DND-41 (cell line): Measurements from ENCODE around the gene EID2.

ENCODE experiments used
- ATAC-seq: fragments of 200-7000 bp; cut with Tn5 transposase; 3 replicates; pipeline ENCODE4 v1.9.1; 2021; ENCODE audit warnings: low read depth; ENCODE audit not compliant: insufficient read depth
- DNase-seq: peaks from one replicate; pipeline ENCODE4 v3.0.0-alpha.2; 2020
- H2AFZ ChIP-seq: 2 replicates; pipeline ENCODE4 v1.6.0; 2012; ENCODE audit warnings: low read depth, low read length
- H3K27ac ChIP-seq: 2 replicates; pipeline ENCODE4 v1.5.1; 2012; ENCODE audit warnings: low read length, inconsistent platforms
- H3K27me3 ChIP-seq: fragments of 200-600 bp; sonication (generic); 2 replicates; pipeline ENCODE4 v1.6.0; 2012; ENCODE audit warnings: low read length, mild to moderate bottlenecking, inconsistent platforms; ENCODE audit not compliant: insufficient read depth, poor library complexity
- H3K36me3 ChIP-seq: 2 replicates; pipeline ENCODE4 v1.5.1; 2012; ENCODE audit warnings: low read length, inconsistent platforms; ENCODE audit not compliant: insufficient read depth
- H3K4me1 ChIP-seq: 2 replicates; pipeline ENCODE4 v1.5.1; 2012; ENCODE audit warnings: mild to moderate bottlenecking, low read length; ENCODE audit not compliant: insufficient read depth
- H3K4me2 ChIP-seq: 2 replicates; pipeline ENCODE4 v1.6.0; 2012; ENCODE audit warnings: mild to moderate bottlenecking, moderate library complexity, low read length, inconsistent platforms; ENCODE audit not compliant: insufficient read depth
- H3K4me3 ChIP-seq, 2 experiments: fragments of 200-600 bp in 1 of 2; shearing (Covaris generic) in 1 of 2; 2 replicates each; pipeline ENCODE4 v1.5.1; 2012 to 2016; ENCODE audit warnings: inconsistent platforms in 2 of 2, low read length in 2 of 2, mild to moderate bottlenecking in 2 of 2, low read depth in 1 of 2, moderate library complexity in 1 of 2
- H3K79me2 ChIP-seq: 2 replicates; pipeline ENCODE4 v1.6.0; 2012; ENCODE audit warnings: low read length, inconsistent platforms; ENCODE audit not compliant: insufficient read depth
- H3K9ac ChIP-seq: 2 replicates; pipeline ENCODE4 v1.6.0; 2012; ENCODE audit warnings: low read depth, mild to moderate bottlenecking, inconsistent platforms, low read length, moderate library complexity
- H3K9me3 ChIP-seq: 2 replicates; pipeline ENCODE4 v1.5.1; 2012; ENCODE audit warnings: low read length, moderate library complexity, mild to moderate bottlenecking, inconsistent platforms; ENCODE audit not compliant: insufficient read depth, severe bottlenecking
- H4K20me1 ChIP-seq: 2 replicates; pipeline ENCODE4 v1.6.0; 2012; ENCODE audit warnings: low read length; ENCODE audit not compliant: insufficient read depth
- CTCF ChIP-seq: IDR thresholded peaks from 2 replicates; pipeline ENCODE4 v1.5.1; 2012; ENCODE audit warnings: borderline replicate concordance, low read length, moderate library complexity, mild to moderate bottlenecking; ENCODE audit not compliant: poor library complexity, severe bottlenecking; ENCODE audit errors: extremely low read depth
- EZH2 ChIP-seq: IDR thresholded peaks from 3 replicates; pipeline ENCODE4 v1.6.1; 2012; ENCODE audit warnings: borderline replicate concordance, low read depth, mild to moderate bottlenecking, moderate library complexity, low read length, inconsistent platforms; ENCODE audit not compliant: severe bottlenecking

The EID2 gene

DNA sequence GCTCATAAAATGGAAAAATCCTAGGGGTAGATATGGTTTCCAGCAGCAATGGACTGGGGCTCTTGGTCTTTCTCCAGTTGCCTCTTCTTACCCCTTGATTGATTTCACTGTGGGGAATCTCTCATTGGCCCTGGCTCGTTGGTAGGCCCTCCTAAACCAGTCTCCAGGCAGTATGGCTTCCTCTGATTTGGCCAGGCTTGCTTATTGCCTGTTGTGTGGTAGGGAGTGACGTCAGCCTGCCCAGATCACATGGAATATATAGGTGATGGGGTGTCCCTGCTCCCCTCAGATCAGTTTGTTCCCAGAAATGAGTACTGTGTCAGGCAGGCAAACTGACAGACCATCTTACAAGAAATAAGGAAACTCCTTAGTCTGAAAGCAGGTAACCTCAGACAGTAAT lies 30.7 kb downstream of the EID2 start:
- Histone ChIP-seq H3K9ac (no peak overlapping the region), H3K9me3 (no peaks in the 10 kb centered on the region), H3K4me1 (no peaks in the 10 kb centered on the region), H2AFZ (no peak overlapping the region), H3K79me2 (no peaks in the 10 kb centered on the region), H3K27ac (no peak overlapping the region), H4K20me1 (no peaks in the 10 kb centered on the region), H3K4me2 (no peak overlapping the region), H3K4me3 (no peak overlapping the region), H3K36me3 (no peaks in the 10 kb centered on the region), H3K27me3 (no peaks in the 10 kb centered on the region)
- no peak for ATAC-seq
- TF ChIP-seq EZH2 (no peak), CTCF (no peak)
- no peak for DNase-seq

DNA sequence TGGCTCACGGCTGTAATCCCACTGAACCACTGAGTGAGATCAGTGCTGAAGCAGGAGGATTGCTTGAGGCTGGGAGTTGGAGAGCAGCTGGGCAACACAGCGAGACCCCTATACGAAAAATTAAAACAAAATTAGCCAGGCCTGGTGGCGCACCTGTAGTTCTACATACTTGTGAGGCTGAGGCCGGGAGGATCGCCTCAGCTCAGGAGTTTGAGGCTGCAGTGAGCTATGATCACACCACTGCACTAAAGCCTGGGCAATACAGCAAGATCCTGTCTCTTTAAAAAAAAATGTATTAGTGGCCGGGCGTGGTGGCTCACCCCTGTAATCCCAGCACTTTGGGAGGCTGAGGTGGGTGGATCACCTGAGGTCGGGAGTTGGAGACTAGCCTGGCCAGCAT lies 31.3 kb downstream of the EID2 start:
- no peaks in the 10 kb centered on the region for H4K20me1 ChIP-seq
- H3K27ac ChIP-seq, result no peak overlapping the region
- DNase-seq (no peak), ATAC-seq (no peak)
- H3K27me3 ChIP-seq, result no peaks in the 10 kb centered on the region
- TF ChIP-seq EZH2, result no peak
- TF ChIP-seq CTCF, result no peak
- no peaks in the 10 kb centered on the region for H3K9me3 ChIP-seq
- no peak overlapping the region for H2AFZ ChIP-seq
- no peak overlapping the region for H3K4me3 ChIP-seq
- no peaks in the 10 kb centered on the region for H3K79me2 ChIP-seq
- H3K36me3 ChIP-seq, result no peaks in the 10 kb centered on the region
- H3K9ac ChIP-seq, result no peak overlapping the region
- H3K4me1 ChIP-seq, result no peaks in the 10 kb centered on the region
- H3K4me2 ChIP-seq, result no peak overlapping the region

DNA sequence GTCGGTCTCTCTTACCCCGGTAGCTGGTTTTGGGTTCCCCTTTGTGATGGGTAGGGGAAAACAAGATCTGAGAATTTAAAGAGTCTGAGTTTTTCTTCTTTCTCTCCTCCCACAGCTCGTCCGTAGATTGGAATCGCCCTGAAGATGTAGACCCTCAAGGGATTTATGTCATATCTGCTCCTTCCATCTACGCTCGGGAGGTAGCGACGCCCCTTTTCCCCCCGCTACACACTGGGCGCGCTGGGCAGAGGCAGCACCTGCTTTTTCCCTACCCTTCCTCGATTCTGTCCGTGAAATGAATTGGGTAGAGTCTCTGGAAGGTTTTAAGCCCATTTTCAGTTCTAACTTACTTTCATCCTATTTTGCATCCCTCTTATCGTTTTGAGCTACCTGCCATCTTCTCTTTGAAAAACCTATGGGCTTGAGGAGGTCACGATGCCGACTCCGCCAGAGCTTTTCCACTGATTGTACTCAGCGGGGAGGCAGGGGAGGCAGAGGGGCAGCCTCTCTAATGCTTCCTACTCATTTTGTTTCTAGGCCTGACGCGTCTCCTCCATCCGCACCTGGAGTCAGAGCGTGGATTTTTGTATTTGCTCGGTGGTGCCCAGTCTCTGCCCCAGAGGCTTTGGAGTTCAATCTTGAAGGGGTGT lies 32.1 kb downstream of the EID2 start:
- Histone ChIP-seq H3K4me1 (no peaks in the 10 kb centered on the region), H3K36me3 (no peaks in the 10 kb centered on the region), H3K27me3 (no peaks in the 10 kb centered on the region), H2AFZ (no peak overlapping the region), H3K9ac (no peak overlapping the region), H3K79me2 (no peaks in the 10 kb centered on the region), H3K4me2 (no peak overlapping the region), H3K27ac (no peak overlapping the region), H4K20me1 (no peaks in the 10 kb centered on the region), H3K9me3 (no peaks in the 10 kb centered on the region), H3K4me3 (no peak overlapping the region)
- TF ChIP-seq EZH2 (no peak), CTCF (no peak)
- DNase-seq (no peak), ATAC-seq (no peak)
